ENCODE data around the gene LPIN2.

DNA sequence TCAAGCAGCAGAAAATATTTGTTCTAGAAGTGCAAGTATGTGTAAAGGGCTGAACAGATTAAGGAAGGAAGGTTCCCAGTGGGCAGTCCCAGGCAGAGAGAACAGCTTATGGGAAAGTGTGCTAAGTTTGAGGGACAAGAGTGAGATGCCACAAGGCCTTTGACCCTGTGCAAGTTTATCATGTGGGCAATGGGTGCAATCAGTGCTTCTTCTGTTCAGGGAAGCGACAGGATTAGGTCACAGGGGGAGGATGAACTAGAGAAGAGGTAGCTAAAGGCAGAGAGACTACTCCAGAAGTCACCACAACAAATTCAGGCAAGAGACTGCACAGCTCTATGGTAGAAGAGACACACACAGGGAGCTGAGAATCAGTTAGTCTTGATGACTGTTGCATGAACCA is 44.3 kb downstream of the LPIN2 start:
- TF ChIP-seq CTCF (IDR thresholded peaks at IDR 0.05) (no peak), EP300 (IDR thresholded peaks at IDR 0.05) (no peak), POLR2A (IDR thresholded peaks at IDR 0.05) (peak in 1 of 4 donors; percentile 53)
